HG02759 (cell line): Measurements from ENCODE around the gene C19orf53.
"Not testable (repeated sequence)": the region's sequence is repeated elsewhere in the genome, so short reads cannot be mapped to it uniquely, and the experiment has no call there.

Source experiments
- ATAC-seq: cut with Tn5 transposase; IDR thresholded peaks from one replicate; pipeline ENCODE4 v1.9.1; 2021; ENCODE audit warnings: mild to moderate bottlenecking, moderate library complexity; ENCODE audit not compliant: unreplicated experiment

The C19orf53 gene

GRCh38 chr19:13763265-13763664 lies 11.0 kb upstream of the C19orf53 start:
- no peak for ATAC-seq

DNA sequence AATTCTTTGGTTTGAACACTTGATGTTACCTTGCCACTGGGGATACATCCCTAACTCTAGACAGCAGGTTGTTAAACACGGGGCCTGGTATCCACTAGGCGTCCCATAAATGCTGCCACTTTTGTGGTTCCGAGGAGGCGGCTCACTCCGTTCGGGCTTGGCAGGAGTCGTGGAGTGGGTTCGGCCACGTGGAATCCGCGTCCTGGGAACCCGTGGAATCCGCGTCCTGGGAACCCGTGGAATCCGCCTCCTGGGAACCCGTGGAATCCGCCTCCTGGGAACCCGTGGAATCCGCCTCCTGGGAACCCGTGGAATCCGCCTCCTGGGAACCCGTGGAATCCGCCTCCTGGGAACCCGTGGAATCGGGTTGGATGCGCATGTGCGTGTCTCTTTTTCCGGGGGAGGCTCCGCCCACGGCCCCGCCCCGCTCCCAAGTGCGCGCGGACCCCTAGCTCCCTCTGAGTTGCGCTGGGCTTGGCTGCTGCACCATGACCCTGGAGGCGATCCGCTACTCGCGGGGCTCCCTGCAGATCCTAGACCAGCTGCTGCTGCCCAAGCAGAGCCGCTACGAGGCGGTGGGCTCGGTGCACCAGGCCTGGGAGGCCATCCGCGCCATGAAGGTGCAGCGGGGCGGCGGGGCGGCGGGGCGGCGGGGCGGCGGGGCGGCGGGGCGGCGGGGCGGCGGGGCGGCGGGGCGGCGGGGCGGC lies 10.0 kb upstream of the C19orf53 start, which contains the start of gene MRI1:
TSS of gene MRI1 (plus strand) at position 422 of the 707 bp plus-strand sequence. CDS start at position 489, 67 bp downstream.
- ATAC-seq: peak; percentile 60

DNA sequence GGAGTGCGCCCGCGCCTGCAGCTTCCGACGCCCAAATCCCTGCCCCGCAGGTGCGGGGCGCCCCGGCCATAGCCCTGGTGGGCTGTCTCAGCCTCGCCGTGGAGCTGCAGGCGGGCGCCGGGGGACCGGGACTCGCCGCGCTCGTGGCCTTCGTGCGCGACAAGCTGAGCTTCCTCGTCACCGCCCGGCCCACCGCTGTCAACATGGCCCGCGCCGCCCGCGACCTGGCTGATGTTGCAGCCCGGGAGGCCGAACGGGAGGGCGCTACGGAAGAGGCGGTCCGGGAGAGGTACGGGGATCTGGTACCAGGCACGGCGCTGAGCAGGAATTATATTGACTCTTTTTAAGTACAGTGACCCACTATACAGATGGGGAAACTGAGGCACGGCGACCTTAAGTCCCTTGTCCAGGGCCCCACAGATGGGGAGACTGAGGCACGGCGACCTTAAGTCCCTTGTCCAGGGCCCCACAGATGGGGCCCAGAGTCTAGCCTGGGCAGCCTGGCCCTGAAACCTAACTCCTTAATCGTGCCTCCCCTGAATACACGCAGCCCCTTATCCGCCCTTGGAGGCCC lies 9.3 kb upstream of the C19orf53 start:
- no peak for ATAC-seq

- no peak for ATAC-seq
Observed at GRCh38 chr19:13765395-13766094, 8.7 kb upstream of the C19orf53 start.

GRCh38 chr19:13766095-13766481 lies 8.2 kb upstream of the C19orf53 start:
- ATAC-seq: no peak

DNA sequence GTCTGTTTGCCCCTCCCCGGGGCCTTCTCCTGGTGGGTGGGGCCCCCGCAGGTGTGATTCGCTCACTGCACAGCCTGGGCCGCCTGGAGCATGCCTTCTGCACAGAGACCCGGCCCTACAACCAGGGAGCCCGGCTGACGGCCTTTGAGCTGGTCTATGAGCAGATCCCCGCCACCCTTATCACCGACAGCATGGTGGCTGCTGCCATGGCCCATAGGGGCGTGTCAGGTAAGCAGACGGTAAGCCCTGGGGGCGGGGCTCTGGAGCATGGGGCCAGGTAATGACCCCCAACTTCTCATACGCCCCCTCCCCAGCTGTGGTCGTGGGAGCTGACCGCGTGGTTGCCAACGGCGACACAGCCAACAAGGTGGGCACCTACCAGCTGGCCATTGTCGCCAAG lies 5.7 kb upstream of the C19orf53 start:
- ATAC-seq: no peak

DNA sequence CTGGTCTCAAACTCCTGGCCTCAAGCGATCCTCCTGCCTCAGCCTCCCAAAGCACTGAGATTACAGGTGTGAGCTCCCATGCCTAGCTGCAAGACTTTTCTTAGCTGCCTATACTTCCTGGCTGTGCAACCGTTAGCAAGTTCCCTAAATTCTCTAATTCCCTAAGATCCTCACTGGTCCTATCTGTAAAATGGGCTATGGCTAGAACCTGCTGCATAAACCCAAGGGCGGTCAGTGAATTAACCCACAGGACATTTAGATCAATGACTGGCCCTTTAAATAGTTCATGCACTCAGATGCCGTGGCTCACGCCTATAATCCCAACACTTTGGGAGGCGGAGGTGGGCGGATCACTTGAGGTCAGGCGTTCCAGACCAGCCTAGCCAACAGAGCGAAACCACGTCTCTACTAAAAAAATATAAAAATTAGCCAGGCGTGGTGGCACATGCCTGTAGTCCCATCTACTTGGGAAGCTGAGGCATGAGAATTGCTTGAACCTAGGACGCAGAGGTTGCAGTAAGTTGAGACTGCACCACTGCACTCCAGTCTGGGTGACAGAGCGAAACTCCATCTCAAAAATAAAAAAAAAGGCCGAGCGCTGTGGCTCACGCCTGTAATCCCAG lies 4.1 kb upstream of the C19orf53 start:
- no peak for ATAC-seq

DNA sequence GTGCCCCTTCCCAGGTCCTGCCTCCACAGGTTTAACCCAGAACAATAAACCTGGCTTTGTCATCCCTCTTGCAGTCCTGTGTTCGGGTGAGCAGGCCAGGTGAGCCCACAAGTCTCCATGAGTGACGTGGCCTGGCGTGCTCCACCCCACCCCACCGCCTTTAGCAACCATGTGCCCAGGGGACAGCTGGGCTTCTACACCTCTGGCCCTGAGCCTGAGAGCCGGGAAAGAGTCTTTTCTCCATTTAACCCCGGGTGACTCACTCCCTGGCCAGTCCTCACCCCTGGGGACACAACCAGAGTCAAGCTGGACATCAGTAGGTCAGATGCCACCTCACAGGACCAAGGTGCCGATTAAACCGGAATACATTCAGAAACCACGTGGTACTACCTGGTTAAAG lies 4.1 kb downstream of the C19orf53 start:
- no peak for ATAC-seq

DNA sequence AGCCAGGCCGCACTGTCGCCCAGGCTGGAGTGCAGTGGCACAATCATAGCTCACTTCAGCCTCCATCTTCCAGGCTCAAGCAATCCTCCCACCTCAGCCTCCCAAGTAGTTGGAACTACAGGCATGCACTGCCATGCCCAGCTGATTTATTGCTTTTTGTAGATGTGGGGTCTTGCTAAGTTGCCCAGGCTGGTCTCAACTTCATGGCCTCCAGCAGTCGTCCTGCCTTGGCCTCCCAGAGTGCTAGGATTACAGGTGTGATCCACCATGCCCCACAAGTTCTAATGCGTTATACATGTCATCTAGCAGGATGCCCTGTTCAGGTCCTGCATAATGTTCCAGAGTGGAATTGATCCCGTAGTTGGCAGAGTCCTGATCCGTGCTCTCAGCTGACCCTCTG lies 4.6 kb downstream of the C19orf53 start:
- ATAC-seq: no peak

DNA sequence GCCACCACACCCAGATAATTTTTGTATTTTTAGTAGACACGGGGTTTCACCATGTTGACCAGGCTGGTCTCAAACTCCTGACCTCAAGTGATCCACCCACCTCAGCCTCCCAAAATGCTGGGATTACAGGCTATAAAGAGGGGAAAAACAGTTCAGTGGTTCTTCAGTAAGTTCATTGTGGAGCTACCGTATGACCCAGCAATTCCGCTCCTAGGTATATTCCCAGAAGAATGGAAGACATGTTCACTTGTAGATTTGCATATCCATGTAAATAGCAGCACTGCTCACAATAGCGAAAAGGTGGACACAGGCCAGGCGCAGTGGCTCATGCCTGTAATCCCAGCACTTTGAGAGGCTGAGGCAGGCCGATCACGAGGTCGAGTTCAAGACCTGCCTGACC lies 5.5 kb downstream of the C19orf53 start:
- ATAC-seq: not testable (repeated sequence)

DNA sequence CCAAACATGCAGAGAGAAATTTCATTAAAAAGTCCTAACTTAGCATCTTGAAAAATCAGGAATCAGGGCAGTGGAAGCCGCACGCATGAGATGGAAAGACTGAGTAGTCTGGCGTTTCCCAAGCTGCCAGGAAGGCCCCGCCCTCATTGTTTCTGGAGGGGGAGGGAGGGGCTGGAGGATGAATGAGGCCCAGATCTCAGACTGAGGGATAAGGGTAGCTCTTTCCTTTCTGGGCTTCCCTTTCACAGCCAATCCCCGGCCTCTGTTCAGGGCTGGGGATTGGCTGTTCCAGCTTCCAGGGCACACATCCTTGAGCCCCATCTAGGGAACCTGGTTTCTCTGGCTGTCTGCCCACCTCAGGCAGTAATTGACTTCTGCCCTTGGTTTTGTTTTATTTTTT lies 7.3 kb downstream of the C19orf53 start:
- ATAC-seq: no peak

DNA sequence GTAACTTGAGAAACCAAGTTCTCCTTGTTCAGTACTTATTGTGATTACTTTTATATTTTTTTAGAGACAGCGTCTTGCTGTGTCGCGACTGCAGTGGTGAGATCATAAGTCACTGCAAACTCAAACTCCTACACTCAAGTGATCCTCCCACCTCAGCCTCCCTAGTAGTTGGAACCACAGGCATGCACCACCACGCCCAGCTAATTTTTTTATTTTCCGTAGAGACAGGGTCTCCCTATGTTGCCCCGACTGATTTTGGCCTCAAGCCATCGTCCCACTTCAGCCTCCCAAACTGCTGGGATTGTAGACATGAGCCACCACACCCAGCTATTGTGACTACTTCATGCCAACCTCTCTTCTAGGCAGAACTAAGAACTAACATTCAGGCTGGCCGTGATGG lies 8.3 kb downstream of the C19orf53 start:
- ATAC-seq: no peak

DNA sequence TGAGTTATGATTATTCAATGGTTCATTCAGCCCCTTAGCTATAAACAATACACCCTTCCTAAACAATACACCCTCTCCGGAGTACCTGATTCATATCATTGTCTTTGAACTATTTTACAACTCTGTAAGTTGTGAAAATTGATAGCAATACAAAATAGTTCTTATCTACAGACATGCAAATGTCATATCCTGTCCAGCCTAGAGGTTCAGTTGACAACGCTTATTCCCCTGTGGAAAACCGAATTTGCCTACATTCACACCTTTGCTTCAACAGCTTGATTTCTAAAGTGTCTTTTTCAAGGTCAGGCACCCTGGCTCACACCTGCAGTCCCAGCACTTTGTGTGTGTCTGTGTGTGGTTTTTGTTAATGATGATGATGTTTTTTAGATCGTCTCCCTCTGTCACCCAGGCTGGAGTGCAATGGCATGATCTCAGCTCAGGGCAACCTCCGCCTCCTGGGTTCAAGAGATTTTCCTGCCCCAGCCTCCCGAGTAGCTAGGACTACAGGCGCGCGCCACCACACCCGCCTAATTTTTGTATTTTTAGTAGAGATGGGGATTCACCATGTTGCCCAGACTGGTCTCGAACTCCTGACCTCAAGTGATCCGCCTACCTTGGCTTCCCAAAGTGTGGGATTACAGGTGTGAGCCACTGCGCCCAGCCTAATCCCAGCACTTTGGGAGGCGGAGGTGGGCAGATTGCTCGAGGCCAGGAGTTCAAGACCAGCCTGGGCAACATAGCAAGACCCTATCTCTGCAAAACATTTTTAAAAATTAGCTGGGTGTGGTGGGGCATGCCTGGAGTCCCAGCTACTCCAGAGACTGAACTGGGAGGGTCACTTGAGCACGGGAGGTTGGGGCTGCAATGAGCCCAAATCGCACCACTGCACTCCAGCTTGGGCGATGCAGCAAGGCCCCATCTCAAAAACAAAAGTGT lies 9.6 kb downstream of the C19orf53 start:
- no peak for ATAC-seq

GRCh38 chr19:13784731-13785452 lies 10.6 kb downstream of the C19orf53 start:
- ATAC-seq: no peak

- ATAC-seq: no peak
Observed at GRCh38 chr19:13788991-13789390, 14.7 kb downstream of the C19orf53 start.

- ATAC-seq: no peak
Observed at GRCh38 chr19:13790354-13790753, 16.1 kb downstream of the C19orf53 start.

DNA sequence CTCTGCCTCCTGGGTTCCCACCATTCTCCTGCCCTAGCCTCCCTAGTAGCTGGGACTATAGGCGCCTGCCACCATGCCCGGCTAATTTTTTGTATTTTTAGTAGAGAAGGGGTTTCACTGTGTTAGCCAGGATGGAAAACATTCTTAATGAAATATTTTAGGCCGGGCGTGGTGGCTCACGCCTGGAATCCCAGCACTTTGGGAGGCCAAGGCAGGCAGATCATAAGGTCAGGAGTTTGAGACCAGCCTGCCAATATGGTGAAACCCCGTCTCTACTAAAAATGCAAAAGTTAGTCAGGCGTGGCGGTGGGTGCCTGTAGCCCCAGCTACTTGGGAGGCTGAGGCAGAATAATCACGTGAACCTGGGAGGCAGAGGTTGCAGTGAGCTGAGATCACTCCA lies 19.1 kb downstream of the C19orf53 start:
- ATAC-seq: not testable (repeated sequence)

DNA sequence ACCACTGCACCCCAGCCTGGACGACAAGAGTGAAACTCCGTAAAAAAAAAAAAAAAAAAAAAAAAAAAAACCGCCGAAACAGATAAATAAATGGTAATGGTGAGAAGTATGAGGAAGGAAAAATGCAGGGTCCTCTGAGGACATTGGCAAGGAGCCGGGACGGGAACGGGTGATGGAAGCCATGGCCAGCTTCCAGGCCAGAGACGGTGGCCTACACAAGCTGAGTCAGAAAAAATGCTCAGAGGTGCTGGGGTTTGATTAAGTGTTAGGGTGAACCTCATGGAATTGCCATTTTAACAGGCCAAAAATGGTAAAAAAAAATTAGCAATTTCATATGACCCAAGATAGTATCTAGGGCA lies 20.1 kb downstream of the C19orf53 start:
- no peak for ATAC-seq

DNA sequence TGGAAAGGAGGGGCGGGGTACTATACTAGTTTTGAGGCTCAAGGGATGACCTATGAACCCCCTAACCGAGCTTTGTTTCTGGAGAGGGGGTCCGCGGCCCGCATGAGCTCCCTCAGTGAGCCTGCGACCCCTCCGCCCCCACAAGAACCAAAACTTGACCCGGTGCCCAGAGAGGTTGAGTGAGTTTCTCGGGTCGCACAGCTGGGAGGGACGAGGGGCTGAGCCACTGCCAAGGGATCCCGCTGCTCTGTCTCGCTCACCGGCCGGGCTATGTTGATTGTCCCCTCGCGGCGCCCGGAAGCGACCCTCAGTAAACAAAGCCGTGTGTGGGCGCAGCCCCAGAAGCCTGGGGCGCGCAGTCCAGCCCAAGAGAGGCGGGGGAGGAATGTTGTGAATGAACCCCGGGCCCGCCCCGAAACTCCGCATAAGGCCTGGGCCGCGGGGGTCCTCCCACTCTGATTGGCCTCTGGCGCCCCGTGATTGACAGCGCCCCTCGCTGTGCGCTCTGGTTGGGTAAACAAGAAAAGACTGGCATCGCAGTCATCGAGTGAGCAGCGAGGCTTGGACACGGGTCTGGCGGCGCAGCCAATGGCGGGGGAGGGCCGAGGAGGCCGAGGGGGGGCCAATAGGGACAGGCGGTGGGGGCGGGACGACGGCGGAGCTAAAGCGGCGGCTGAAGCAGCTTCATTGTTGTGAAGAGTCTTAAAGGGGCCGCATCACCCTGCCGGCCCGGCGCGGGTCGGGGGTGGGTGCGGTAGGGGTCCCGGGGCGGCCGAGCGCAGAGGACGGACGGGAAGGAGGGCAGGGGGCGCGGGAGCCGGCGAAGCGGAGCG lies 20.7 kb downstream of the C19orf53 start, which contains the start of gene ZSWIM4:
TSS of gene ZSWIM4 (plus strand) at position 687 of the 833 bp plus-strand sequence. CDS start 206 bp downstream, outside the sequence.
- peak; percentile 95 for ATAC-seq
